NCI-H2081 treated with DMSO at 0.1 percent for 48 hours (cell line): ENCODE results near the gene MINDY3.
"Not testable (repeated sequence)": the region's sequence is repeated elsewhere in the genome, so short reads cannot be mapped to it uniquely, and the experiment has no call there.

Experiments used
- DNase-seq: peaks from one replicate; lab custom pipeline; 2025; lab: John Stamatoyannopoulos, UW

The MINDY3 gene

GRCh38 chr10:15859906-15860691 lies at the start of gene MINDY3:
MINDY3 (minus strand) TSS chr10:15860507; CDS start chr10:15860299, 208 bp downstream.
- no peak for DNase-seq

GRCh38 chr10:15901889-15902288 lies 41.6 kb upstream of the MINDY3 start:
- DNase-seq, result no peak

GRCh38 chr10:15898046-15898445 lies 37.7 kb upstream of the MINDY3 start:
- no peak for DNase-seq

GRCh38 chr10:15897287-15897686 lies 37.0 kb upstream of the MINDY3 start:
- no peak for DNase-seq

GRCh38 chr10:15896654-15897053 lies 36.3 kb upstream of the MINDY3 start:
- DNase-seq, result no peak

- no peak for DNase-seq
These were observed 24.1 kb upstream of the MINDY3 start for GRCh38 chr10:15884447-15884846.

GRCh38 chr10:15881542-15881941 lies 21.2 kb upstream of the MINDY3 start:
- no peak for DNase-seq

GRCh38 chr10:15879663-15880062 lies 19.4 kb upstream of the MINDY3 start:
- DNase-seq, result peak; percentile 15

GRCh38 chr10:15879058-15879457 lies 18.8 kb upstream of the MINDY3 start:
- DNase-seq, result no peak

- DNase-seq, result no peak
These were observed 17.7 kb upstream of the MINDY3 start for GRCh38 chr10:15877836-15878576.

GRCh38 chr10:15876274-15876673 lies 16.0 kb upstream of the MINDY3 start:
- not testable (repeated sequence) for DNase-seq

- not testable (repeated sequence) for DNase-seq
These were observed 12.3 kb upstream of the MINDY3 start for GRCh38 chr10:15872645-15873044.

- no peak for DNase-seq
These were observed 11.5 kb upstream of the MINDY3 start for GRCh38 chr10:15871823-15872222.

GRCh38 chr10:15869935-15870334 lies 9.6 kb upstream of the MINDY3 start:
- no peak for DNase-seq

- no peak for DNase-seq
These were observed 7.7 kb upstream of the MINDY3 start for GRCh38 chr10:15868006-15868405.

GRCh38 chr10:15865304-15865703 lies 5.0 kb upstream of the MINDY3 start:
- DNase-seq, result no peak

- no peak for DNase-seq
These were observed 4.1 kb upstream of the MINDY3 start for GRCh38 chr10:15864419-15864818.

- DNase-seq, result peak; percentile 85
These were observed 3.4 kb upstream of the MINDY3 start for GRCh38 chr10:15863733-15864132.

- no peak for DNase-seq
These were observed 3.0 kb upstream of the MINDY3 start for GRCh38 chr10:15863323-15863722.

- no peak for DNase-seq
These were observed 440 bp upstream of the MINDY3 start for GRCh38 chr10:15860692-15861201.

- no peak for DNase-seq
These were observed 800 bp downstream of the MINDY3 start for GRCh38 chr10:15859509-15859905.

GRCh38 chr10:15858861-15859281 lies 1.4 kb downstream of the MINDY3 start:
- no peak for DNase-seq

- DNase-seq, result no peak
These were observed 3.2 kb downstream of the MINDY3 start for GRCh38 chr10:15857107-15857575.
